ENCODE results near the gene TMEM271.
"Not testable (repeated sequence)": the region's sequence is repeated elsewhere in the genome, so short reads cannot be mapped to it uniquely, and the experiment has no call there.

GRCh38 chr4:550268-550667 lies 25.8 kb downstream of the TMEM271 start:
- TF ChIP-seq POLR2A (IDR thresholded peaks at IDR 0.05): not testable (repeated sequence)
- TF ChIP-seq, protein P1, sequence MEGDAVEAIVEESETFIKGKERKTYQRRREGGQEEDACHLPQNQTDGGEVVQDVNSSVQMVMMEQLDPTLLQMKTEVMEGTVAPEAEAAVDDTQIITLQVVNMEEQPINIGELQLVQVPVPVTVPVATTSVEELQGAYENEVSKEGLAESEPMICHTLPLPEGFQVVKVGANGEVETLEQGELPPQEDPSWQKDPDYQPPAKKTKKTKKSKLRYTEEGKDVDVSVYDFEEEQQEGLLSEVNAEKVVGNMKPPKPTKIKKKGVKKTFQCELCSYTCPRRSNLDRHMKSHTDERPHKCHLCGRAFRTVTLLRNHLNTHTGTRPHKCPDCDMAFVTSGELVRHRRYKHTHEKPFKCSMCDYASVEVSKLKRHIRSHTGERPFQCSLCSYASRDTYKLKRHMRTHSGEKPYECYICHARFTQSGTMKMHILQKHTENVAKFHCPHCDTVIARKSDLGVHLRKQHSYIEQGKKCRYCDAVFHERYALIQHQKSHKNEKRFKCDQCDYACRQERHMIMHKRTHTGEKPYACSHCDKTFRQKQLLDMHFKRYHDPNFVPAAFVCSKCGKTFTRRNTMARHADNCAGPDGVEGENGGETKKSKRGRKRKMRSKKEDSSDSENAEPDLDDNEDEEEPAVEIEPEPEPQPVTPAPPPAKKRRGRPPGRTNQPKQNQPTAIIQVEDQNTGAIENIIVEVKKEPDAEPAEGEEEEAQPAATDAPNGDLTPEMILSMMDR (IDR thresholded peaks at IDR 0.05): not testable (repeated sequence)

All from uterus (tissue), 2 donors.